GM12801 (cell line): ENCODE data around the gene SUCLG2.

ENCODE experiments used
- TF ChIP-seq, protein P1 (sequence below): IDR thresholded peaks from one replicate; pipeline ENCODE4 v1.5.1; 2011; ENCODE audit warnings: control low read depth; ENCODE audit not compliant: insufficient read length; ENCODE audit errors: extremely low read depth

SUCLG2 gene

GRCh38 chr3:67346081-67346480 lies 308.3 kb downstream of the SUCLG2 start:
- TF ChIP-seq, protein P1, sequence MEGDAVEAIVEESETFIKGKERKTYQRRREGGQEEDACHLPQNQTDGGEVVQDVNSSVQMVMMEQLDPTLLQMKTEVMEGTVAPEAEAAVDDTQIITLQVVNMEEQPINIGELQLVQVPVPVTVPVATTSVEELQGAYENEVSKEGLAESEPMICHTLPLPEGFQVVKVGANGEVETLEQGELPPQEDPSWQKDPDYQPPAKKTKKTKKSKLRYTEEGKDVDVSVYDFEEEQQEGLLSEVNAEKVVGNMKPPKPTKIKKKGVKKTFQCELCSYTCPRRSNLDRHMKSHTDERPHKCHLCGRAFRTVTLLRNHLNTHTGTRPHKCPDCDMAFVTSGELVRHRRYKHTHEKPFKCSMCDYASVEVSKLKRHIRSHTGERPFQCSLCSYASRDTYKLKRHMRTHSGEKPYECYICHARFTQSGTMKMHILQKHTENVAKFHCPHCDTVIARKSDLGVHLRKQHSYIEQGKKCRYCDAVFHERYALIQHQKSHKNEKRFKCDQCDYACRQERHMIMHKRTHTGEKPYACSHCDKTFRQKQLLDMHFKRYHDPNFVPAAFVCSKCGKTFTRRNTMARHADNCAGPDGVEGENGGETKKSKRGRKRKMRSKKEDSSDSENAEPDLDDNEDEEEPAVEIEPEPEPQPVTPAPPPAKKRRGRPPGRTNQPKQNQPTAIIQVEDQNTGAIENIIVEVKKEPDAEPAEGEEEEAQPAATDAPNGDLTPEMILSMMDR: no peak

GRCh38 chr3:67335813-67336212 lies 318.6 kb downstream of the SUCLG2 start:
- TF ChIP-seq, protein P1: no peak

GRCh38 chr3:67334588-67334987 lies 319.8 kb downstream of the SUCLG2 start:
- TF ChIP-seq, protein P1: no peak

DNA sequence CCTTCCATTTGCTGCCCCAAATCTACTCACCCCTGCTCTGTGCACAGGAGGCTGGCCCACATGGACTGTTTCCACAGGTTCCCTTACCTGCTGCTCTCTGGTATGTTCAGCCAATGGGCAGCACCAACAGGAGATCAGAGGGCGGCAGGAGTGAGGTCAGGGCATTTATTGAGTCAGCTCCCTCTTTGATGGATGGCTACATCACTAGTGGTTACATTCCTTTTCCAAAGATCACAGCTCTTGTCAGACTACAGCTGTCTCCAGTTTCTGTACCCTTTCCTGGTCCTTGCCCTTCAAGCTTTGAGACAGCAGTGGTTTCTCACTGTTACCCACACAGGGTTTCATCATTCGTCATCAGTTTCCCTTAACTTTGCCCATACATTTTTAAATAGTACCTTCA lies 325.1 kb downstream of the SUCLG2 start:
- TF ChIP-seq, protein P1: no peak

- TF ChIP-seq, protein P1: no peak
Observed at GRCh38 chr3:67327582-67327981, 326.8 kb downstream of the SUCLG2 start.

- TF ChIP-seq, protein P1: no peak
Observed at GRCh38 chr3:67325231-67325630, 329.2 kb downstream of the SUCLG2 start.
